Measurements from ENCODE around the gene DDAH2. TPM values are rescaled to one million over a fixed set of nuclear protein-coding genes. Genes with fewer than 3 reads are reported as not detected.

DDAH2 gene
- total RNA-seq, 6 experiments from 2014 or later = 44.0 to 47.8 (median 46.0) TPM

DNA sequence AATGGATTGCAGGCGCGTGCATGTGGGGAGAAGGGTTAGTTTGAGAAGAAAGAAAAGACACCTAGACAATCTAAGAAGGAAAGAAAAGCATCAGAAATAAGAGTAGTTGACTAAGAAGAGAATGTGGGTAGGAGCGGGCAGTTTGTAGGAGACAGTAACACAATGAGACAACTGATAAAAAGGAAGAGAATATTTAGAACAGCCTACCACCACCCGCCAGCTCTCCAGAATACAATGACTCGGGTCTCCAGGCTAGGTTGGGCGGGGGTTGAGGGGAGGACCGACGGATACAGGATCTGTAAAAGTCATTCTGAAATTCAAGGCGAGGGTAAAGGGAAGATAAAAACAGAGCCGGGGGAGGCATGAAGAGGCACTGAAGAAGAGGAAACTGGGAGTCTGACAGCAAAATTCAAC, 26.7 kb downstream of the DDAH2 start:
- H3K4me3 Mint-ChIP-seq = peak overlapping the region; percentile 93
- no peak for DNase-seq
- H3K36me3 Mint-ChIP-seq (ENCODE audit: low read depth) = no peaks in the 10 kb centered on the region
- no peaks in the 10 kb centered on the region; the same call in none of the 2 replicates for H3K27me3 Mint-ChIP-seq (ENCODE audit: insufficient read depth)
- peak overlapping the region; percentile 97 for H3K27ac Mint-ChIP-seq
- H3K4me1 Mint-ChIP-seq (ENCODE audit: low read depth) = peaks cover 30% of the 10 kb centered on the region
- no peaks in the 10 kb centered on the region for H3K9me3 Mint-ChIP-seq
- TF ChIP-seq, protein P1, sequence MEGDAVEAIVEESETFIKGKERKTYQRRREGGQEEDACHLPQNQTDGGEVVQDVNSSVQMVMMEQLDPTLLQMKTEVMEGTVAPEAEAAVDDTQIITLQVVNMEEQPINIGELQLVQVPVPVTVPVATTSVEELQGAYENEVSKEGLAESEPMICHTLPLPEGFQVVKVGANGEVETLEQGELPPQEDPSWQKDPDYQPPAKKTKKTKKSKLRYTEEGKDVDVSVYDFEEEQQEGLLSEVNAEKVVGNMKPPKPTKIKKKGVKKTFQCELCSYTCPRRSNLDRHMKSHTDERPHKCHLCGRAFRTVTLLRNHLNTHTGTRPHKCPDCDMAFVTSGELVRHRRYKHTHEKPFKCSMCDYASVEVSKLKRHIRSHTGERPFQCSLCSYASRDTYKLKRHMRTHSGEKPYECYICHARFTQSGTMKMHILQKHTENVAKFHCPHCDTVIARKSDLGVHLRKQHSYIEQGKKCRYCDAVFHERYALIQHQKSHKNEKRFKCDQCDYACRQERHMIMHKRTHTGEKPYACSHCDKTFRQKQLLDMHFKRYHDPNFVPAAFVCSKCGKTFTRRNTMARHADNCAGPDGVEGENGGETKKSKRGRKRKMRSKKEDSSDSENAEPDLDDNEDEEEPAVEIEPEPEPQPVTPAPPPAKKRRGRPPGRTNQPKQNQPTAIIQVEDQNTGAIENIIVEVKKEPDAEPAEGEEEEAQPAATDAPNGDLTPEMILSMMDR (IDR thresholded peaks at IDR 0.05) = no peak

DNA sequence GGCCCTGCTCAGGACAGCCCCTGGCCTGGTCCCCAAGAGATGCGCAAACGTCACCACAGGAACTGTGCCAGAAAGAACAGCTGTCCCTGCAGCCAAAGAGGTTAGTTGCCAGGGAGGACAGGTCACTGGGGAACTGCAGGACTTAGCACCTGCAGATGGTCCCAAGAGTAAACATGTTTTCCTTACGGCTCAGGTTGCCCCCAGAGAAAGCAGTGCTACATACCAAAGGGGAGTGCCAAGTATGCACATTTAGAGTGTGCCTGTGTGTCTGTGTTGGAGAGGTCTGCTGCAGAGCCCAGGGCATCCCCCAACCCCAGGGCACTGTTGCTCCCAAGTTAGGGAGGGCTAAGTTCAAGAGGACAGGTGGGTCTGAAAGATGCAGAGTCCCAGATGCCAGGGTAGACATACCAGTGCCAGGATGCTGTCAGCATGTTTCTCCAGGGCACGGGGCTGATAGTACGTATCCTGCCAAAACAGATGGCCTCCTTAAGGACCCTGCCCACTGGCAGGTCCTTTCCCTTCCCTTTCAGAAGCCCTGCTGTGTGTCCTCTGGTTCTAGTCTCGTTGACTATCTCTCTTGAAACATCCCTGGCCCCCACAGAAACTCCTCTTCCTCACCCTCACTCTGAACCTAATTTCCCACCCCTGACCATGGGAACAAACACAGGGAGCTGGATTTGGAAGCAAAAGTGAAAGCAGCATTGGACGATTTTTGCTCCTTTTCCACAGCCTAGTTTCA, 27.3 kb downstream of the DDAH2 start:
- H3K4me3 Mint-ChIP-seq = peak overlapping the region; percentile 93
- H3K27ac Mint-ChIP-seq = peak overlapping the region; percentile 97
- TF ChIP-seq, protein P1 (IDR thresholded peaks at IDR 0.05) = no peak
- H3K36me3 Mint-ChIP-seq (ENCODE audit: low read depth) = no peaks in the 10 kb centered on the region
- no peak for DNase-seq
- no peaks in the 10 kb centered on the region for H3K9me3 Mint-ChIP-seq
- H3K27me3 Mint-ChIP-seq (ENCODE audit: insufficient read depth) = no peaks in the 10 kb centered on the region; the same call in 1 of the 2 replicates
- peaks cover 33% of the 10 kb centered on the region for H3K4me1 Mint-ChIP-seq (ENCODE audit: low read depth)

DNA sequence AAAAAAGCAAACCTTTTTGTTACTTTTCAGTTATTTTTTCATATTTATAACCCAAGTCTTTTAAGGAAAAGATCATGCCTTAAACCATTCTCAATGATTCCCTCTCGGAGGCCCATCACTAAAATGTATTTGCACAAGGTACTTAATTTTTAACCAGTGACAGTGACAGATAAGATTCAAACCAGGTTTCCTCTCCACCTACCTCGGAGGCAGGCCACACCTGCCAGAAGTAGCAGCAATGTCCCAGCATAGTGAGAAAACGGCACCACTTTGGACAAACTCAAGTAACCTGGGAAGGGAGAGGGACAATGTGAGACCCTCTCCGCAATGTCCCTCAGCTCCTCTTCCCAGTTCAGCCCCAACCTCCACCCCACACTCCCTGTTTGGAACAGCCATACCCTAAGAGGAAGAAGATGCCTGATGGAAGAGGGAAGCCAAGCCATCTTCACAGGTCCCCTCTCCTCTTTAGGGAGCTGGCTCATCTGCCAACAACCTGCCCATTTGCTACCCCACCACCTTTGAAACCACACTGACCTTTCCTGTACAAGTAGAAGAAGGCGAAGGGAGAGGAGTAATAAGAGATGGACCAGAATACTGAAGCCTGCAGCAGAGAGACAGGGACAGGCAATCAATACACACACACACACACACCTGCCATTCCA, 28.2 kb downstream of the DDAH2 start:
- peak overlapping the region; percentile 93 for H3K4me3 Mint-ChIP-seq
- no peak overlapping the region; the same call in 1 of the 2 replicates for H3K27ac Mint-ChIP-seq

DNA sequence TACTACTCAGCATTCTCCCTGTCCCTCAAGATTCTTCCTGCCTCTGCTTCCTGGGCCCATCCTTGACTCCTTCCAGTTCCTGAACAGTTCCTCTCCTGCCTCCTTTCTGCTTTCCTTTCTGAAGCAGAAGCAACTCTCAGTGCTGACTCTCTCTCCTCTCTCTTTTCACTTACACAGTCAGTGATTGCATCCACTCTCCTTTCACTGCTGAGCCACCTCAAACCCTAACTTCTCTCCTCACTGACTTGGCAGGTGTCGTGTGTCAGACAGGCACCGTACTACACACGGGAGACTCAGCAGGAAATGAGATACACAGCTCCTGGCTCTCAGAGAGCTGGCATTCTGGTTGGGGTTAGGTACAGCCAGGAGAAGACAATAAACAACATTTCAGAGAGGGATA, 31.5 kb downstream of the DDAH2 start:
- TF ChIP-seq, protein P1 (IDR thresholded peaks at IDR 0.05) = no peak
- no peak overlapping the region for H3K4me3 Mint-ChIP-seq
- no peaks in the 10 kb centered on the region for H3K36me3 Mint-ChIP-seq (ENCODE audit: low read depth)
- no peaks in the 10 kb centered on the region; the same call in 1 of the 2 replicates for H3K27me3 Mint-ChIP-seq (ENCODE audit: insufficient read depth)
- no peak for DNase-seq
- peak overlapping the region; percentile 40 for H3K27ac Mint-ChIP-seq
- peaks cover 27% of the 10 kb centered on the region for H3K4me1 Mint-ChIP-seq (ENCODE audit: low read depth)
- H3K9me3 Mint-ChIP-seq = no peaks in the 10 kb centered on the region

More for the DNA sequence above, 28.2 kb downstream of the DDAH2 start:
- no peak for DNase-seq
- no peaks in the 10 kb centered on the region; the same call in 1 of the 2 replicates for H3K27me3 Mint-ChIP-seq (ENCODE audit: insufficient read depth)
- no peaks in the 10 kb centered on the region for H3K36me3 Mint-ChIP-seq (ENCODE audit: low read depth)
- peaks cover 33% of the 10 kb centered on the region for H3K4me1 Mint-ChIP-seq (ENCODE audit: low read depth)
- TF ChIP-seq, protein P1 (IDR thresholded peaks at IDR 0.05) = no peak
- H3K9me3 Mint-ChIP-seq = no peaks in the 10 kb centered on the region

DNA sequence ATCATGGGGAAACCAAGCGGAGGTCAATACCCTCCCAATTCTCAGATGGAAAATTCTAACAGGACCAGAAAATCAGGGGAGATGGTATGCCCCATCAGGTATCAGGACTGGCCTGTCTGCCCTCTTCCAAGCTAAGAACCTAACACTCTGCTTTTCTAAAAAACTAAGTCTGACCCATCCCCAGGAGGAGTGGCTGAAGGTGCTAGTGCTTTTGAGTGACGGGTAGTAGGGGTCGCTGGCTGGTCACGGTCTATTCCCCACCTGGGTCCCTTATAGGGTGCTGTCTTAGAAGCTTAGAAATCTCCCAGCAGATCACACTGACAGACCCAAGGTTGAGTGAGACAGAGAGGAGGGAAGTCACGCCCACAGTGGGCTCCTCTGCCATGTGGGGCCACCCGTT, 35.6 kb downstream of the DDAH2 start:
- peaks cover 11% of the 10 kb centered on the region for H3K4me1 Mint-ChIP-seq (ENCODE audit: low read depth)

More for the DNA sequence above, 35.6 kb downstream of the DDAH2 start:
- no peak for DNase-seq
- H3K36me3 Mint-ChIP-seq (ENCODE audit: low read depth) = no peaks in the 10 kb centered on the region; the same call in 1 of the 2 replicates
- H3K27me3 Mint-ChIP-seq (ENCODE audit: insufficient read depth) = no peaks in the 10 kb centered on the region
- H3K27ac Mint-ChIP-seq = no peak overlapping the region
- TF ChIP-seq, protein P1 (IDR thresholded peaks at IDR 0.05) = no peak
- no peak overlapping the region for H3K4me3 Mint-ChIP-seq
- no peaks in the 10 kb centered on the region for H3K9me3 Mint-ChIP-seq

Measured in HFFc6 (cell line).